ENCODE measurements around the gene MSANTD7. TPM values are rescaled to one million over a fixed set of nuclear protein-coding genes. Genes with fewer than 3 reads are reported as not detected.

MSANTD7 gene
- total and polyA plus RNA-seq, 2 of the 13 experiments (the other 11 are each of a cell fraction or from before 2014, with no cell fraction given), result 3.7 to 16.7 TPM

- H3K27ac ChIP-seq (ENCODE audit: extremely low read length, insufficient read depth, low read length), result no peak overlapping the region
- H3K36me3 ChIP-seq (replicated peaks in 1 of 2; ENCODE audit: control insufficient read depth in 1 of 2, insufficient read depth in 2 of 2, low read length in 2 of 2), result no peaks in the 10 kb centered on the region
- H4K20me1 ChIP-seq (ENCODE audit: insufficient read depth, low read length), result no peaks in the 10 kb centered on the region
- no peaks in the 10 kb centered on the region for H3K79me2 ChIP-seq (ENCODE audit: insufficient read depth, low read length)
- ChIA-PET POLR2A (no interaction called here), CTCF (ENCODE audit: low intra/inter-chr PET ratio, low total read pairs) (no interaction called here)
- peaks cover 0 to 1% of the 10 kb centered on the region in 2 experiments; a peak in 1 of 5 replicates for H3K27me3 ChIP-seq (ENCODE audit: control insufficient read depth in 1 of 2, insufficient read depth in 2 of 2, low read length in 2 of 2)
- H3K4me3 ChIP-seq (replicated peaks in 1 of 3; ENCODE audit: insufficient read depth in 1 of 3, low read depth in 2 of 3, low read length in 3 of 3), result no peak overlapping the region
- no peak for DNase-seq (ENCODE audit: low spot score)
- no peak overlapping the region for H2AFZ ChIP-seq (ENCODE audit: low read length)
- no TSS peak for BruUV-seq (replicated peaks)
- H3K4me1 ChIP-seq (ENCODE audit: insufficient read depth, low read length), result no peaks in the 10 kb centered on the region
- in situ Hi-C loops (cut with HindIII; ENCODE audit: extremely low pct_ligation_motif_present, low pct_unique_long_range_greater_than_20kb), result no loop called here
- no peak overlapping the region for H3K9ac ChIP-seq (ENCODE audit: insufficient read depth, low read depth, low read length)
- no peak overlapping the region for H3K4me2 ChIP-seq (ENCODE audit: low read depth, low read length)
- intact Hi-C loops (cut with micrococcal nuclease; ENCODE audit: unreplicated experiment), result no loop called here
- no peak for ATAC-seq
- H3K9me3 ChIP-seq (ENCODE audit: low read length), result no peaks in the 10 kb centered on the region
- no peak for FAIRE-seq
- WGBS (ENCODE audit: low lambda C conversion rate), result 4% methylated on average over 1 of the region's 1 CpG
- no peak for TF ChIP-seq ZNF775 (CRISPR knock-in tag; IDR thresholded peaks at IDR 0.05; ENCODE audit: borderline replicate concordance)
- TF ChIP-seq HNRNPUL1 (IDR thresholded peaks at IDR 0.05; ENCODE audit: low read depth, low read length), result no peak
- no peak for TF ChIP-seq FIP1L1 (IDR thresholded peaks at IDR 0.05; ENCODE audit: borderline replicate concordance, insufficient read depth, low read depth, low read length)
- TF ChIP-seq ATF2 (CRISPR knock-in tag; IDR thresholded peaks at IDR 0.05), result no peak
- TF ChIP-seq STAT6 (CRISPR knock-in tag; IDR thresholded peaks at IDR 0.05; ENCODE audit: borderline replicate concordance), result no peak
- no peak for TF ChIP-seq TGIF2 (CRISPR knock-in tag; IDR thresholded peaks at IDR 0.05)
- TF ChIP-seq, protein P1, sequence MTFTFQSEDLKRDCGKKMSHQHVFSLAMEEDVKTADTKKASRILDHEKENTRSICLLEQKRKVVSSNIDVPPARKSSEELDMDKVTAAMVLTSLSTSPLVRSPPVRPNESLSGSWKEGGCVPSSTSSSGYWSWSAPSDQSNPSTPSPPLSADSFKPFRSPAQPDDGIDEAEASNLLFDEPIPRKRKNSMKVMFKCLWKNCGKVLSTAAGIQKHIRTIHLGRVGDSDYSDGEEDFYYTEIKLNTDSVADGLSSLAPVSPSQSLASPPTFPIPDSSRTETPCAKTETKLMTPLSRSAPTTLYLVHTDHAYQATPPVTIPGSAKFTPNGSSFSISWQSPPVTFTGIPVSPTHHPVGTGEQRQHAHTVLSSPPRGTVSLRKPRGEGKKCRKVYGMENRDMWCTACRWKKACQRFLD (CRISPR knock-in tag; IDR thresholded peaks at IDR 0.05; ENCODE audit: borderline replicate concordance), result no peak
- TF ChIP-seq ZNF646 (CRISPR knock-in tag; IDR thresholded peaks at IDR 0.05), result no peak
Observed at GRCh38 chr10:14826076-14826829, 11.9 kb upstream of the MSANTD7 start.
